ENCODE data around the gene DEDD. TPM values are rescaled to one million over a fixed set of nuclear protein-coding genes. Genes with fewer than 3 reads are reported as not detected.

DEDD gene
- total and polyA plus RNA-seq, 2 experiments from 2014 or later: 22.8 to 35.3 TPM

DNA sequence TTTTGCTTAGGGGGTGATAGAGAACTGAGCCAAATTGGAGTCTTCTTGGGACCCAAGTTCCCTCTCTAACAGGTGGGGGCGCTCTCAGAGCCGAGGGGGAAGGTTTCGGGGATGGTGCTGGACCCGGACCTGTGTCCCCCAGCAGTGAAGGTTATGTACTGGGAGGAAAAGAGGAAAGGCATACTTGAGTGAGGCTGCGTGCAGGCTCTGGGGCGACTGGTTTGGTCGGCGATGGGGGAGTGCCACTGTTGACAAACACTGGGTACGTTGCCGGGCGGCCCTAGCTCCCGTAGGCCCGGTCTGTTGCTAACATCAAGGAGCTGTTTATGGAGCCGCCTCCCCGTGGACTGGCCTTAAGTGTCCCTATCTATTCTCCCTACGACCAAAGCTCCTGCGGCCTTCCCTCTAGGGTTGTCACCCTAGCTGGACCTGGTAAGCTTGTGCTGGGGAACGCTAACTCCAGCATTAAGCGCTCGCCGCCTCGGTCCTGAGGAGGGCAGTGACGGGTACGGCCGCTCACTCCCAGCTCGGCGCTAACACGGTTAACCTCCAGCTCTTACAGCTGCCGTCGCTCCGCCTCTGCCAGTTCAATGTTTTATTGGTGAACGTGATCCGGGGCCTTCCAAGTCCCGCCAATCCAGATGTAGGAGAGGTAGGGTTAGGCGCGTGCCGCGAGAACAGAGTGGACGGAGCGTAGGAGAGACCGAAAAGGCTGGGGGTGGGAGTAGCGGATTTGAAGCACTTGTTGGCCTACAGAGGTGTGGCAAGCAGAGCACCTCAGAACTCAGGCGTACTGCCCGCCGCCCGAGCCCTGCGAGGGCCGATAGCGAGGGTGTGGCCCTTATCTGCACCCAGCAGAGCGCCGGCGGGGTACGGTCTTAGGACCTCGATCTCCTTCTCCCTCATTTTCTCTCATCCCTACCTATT is 33.5 kb upstream of the DEDD start, which contains the start of gene PPOX:
PPOX (plus strand) TSS at position 685 of the 927 bp plus-strand sequence. CDS start 422 bp downstream, outside the sequence.
- Mint-ChIP-seq H3K27ac (peak within 1 kb of the TSS; percentile 95), H3K36me3 (ENCODE audit: low read depth) (peaks cover 32% of the 10 kb centered on the region), H3K9me3 (no peaks in the 10 kb centered on the region), H3K4me3 (peak within 1 kb of the TSS; percentile 84), H3K4me1 (peaks cover 16% of the 10 kb centered on the region), H3K27me3 (ENCODE audit: insufficient read depth, low read depth, poor library complexity) (peaks cover 22% of the 10 kb centered on the region)
- H3K4me1 ChIP-seq (ENCODE audit: insufficient read depth): peaks cover 7% of the 10 kb centered on the region; the same call in 1 of the 2 replicates
- no peaks in the 10 kb centered on the region; the same call in none of the 2 replicates for H3K36me3 ChIP-seq (ENCODE audit: insufficient read depth)
- peak; percentile 94 for ATAC-seq
- no peaks in the 10 kb centered on the region for H3K9me2 ChIP-seq (ENCODE audit: insufficient read depth)
- H4K20me1 ChIP-seq (replicated peaks; ENCODE audit: insufficient read depth): no peaks in the 10 kb centered on the region; the same call in 1 of the 2 replicates
- H3K4me3 ChIP-seq: peak within 1 kb of the TSS; percentile 80
- peak; percentile 99 for DNase-seq (ENCODE audit: low spot score)
- H3K27ac ChIP-seq (ENCODE audit: low read depth): peak within 1 kb of the TSS; percentile 21
- peak within 1 kb of the TSS; percentile 89 for H3K4me2 ChIP-seq
- H3K79me2 ChIP-seq (replicated peaks; ENCODE audit: insufficient read depth): no peaks in the 10 kb centered on the region
- no peaks in the 10 kb centered on the region for H3K27me3 ChIP-seq (ENCODE audit: insufficient read depth)
- peak within 1 kb of the TSS; percentile 56 for H2AFZ ChIP-seq
- peak; percentile 68 for TF ChIP-seq POLR2AphosphoS5 (IDR thresholded peaks at IDR 0.05; ENCODE audit: low read depth)
- TF ChIP-seq EZH2 (IDR thresholded peaks at IDR 0.05; ENCODE audit: low read depth, unreplicated experiment): no peak
- no peak for TF ChIP-seq REST (IDR thresholded peaks at IDR 0.05; ENCODE audit: unreplicated experiment)
- TF ChIP-seq, protein P1, sequence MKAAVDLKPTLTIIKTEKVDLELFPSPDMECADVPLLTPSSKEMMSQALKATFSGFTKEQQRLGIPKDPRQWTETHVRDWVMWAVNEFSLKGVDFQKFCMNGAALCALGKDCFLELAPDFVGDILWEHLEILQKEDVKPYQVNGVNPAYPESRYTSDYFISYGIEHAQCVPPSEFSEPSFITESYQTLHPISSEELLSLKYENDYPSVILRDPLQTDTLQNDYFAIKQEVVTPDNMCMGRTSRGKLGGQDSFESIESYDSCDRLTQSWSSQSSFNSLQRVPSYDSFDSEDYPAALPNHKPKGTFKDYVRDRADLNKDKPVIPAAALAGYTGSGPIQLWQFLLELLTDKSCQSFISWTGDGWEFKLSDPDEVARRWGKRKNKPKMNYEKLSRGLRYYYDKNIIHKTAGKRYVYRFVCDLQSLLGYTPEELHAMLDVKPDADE (IDR thresholded peaks at IDR 0.05): peak; percentile 74
- no peak for TF ChIP-seq CREB1 (CRISPR knock-in tag; IDR thresholded peaks at IDR 0.05; ENCODE audit: low read depth)
- TF ChIP-seq, protein P2, sequence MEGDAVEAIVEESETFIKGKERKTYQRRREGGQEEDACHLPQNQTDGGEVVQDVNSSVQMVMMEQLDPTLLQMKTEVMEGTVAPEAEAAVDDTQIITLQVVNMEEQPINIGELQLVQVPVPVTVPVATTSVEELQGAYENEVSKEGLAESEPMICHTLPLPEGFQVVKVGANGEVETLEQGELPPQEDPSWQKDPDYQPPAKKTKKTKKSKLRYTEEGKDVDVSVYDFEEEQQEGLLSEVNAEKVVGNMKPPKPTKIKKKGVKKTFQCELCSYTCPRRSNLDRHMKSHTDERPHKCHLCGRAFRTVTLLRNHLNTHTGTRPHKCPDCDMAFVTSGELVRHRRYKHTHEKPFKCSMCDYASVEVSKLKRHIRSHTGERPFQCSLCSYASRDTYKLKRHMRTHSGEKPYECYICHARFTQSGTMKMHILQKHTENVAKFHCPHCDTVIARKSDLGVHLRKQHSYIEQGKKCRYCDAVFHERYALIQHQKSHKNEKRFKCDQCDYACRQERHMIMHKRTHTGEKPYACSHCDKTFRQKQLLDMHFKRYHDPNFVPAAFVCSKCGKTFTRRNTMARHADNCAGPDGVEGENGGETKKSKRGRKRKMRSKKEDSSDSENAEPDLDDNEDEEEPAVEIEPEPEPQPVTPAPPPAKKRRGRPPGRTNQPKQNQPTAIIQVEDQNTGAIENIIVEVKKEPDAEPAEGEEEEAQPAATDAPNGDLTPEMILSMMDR (conservative IDR thresholded peaks at IDR 0.05; ENCODE audit: low read depth in 2 of 2): peak; percentile 68 to 69
- H3F3A ChIP-seq (replicated peaks; ENCODE audit: low read depth): peaks cover 20% of the 10 kb centered on the region
